Neuronal stem cell (in vitro differentiated cells): Measurements from ENCODE around the gene IGFBP2.

Source experiments
- DNase-seq: peaks from one replicate; pipeline ENCODE4 v3.0.0-alpha.2; 2013; ENCODE audit warnings: low spot score
- H2AFZ ChIP-seq: one replicate; pipeline ENCODE4 v1.6.1; 2013; ENCODE audit warnings: mild to moderate bottlenecking, low read length, inconsistent platforms
- H2AK5ac ChIP-seq: 2 replicates; pipeline ENCODE4 v1.6.1; 2013; ENCODE audit warnings: low read depth, mild to moderate bottlenecking, inconsistent platforms, low read length, moderate library complexity, mixed read lengths
- H2BK120ac ChIP-seq: 2 replicates; pipeline ENCODE4 v1.6.1; 2013; ENCODE audit warnings: low read depth, mild to moderate bottlenecking, inconsistent platforms, low read length, moderate library complexity, mixed read lengths
- H2BK12ac ChIP-seq: one replicate; pipeline ENCODE4 v1.6.1; 2013; ENCODE audit warnings: low read length, inconsistent platforms
- H2BK15ac ChIP-seq: 2 replicates; pipeline ENCODE4 v1.6.1; 2013; ENCODE audit warnings: mild to moderate bottlenecking, low read length, inconsistent platforms, mixed read lengths
- H2BK5ac ChIP-seq: one replicate; pipeline ENCODE4 v1.6.1; 2013; ENCODE audit warnings: inconsistent platforms, mild to moderate bottlenecking, low read length, moderate library complexity
- H3K14ac ChIP-seq: one replicate; pipeline ENCODE4 v1.6.1; 2013; ENCODE audit warnings: low read length, inconsistent platforms
- H3K18ac ChIP-seq: 2 replicates; pipeline ENCODE4 v1.6.1; 2013; ENCODE audit warnings: low read length, inconsistent platforms
- H3K23ac ChIP-seq: 2 replicates; pipeline ENCODE4 v1.6.1; 2013; ENCODE audit warnings: low read depth, mild to moderate bottlenecking, mixed read lengths, low read length, inconsistent platforms; ENCODE audit not compliant: poor library complexity
- H3K27ac ChIP-seq: replicated peaks from 3 replicates; pipeline ENCODE4 v1.5.1; 2013; ENCODE audit warnings: low read length, inconsistent platforms
- H3K27me3 ChIP-seq, 3 experiments: 2 replicates each; pipeline ENCODE4 v1.6.1; 2013; ENCODE audit warnings: low read length in 3 of 3, mild to moderate bottlenecking in 2 of 3, inconsistent platforms in 1 of 3, low read depth in 1 of 3, mixed read lengths in 1 of 3, moderate library complexity in 1 of 3; ENCODE audit not compliant: control insufficient read depth in 3 of 3, insufficient read depth in 3 of 3
- H3K36me3 ChIP-seq, 2 donors: replicated peaks in 1 of 2; 2 replicates each; pipeline ENCODE4 v1.6.1; 2013; ENCODE audit warnings: low read length in 2 of 2; ENCODE audit not compliant: control insufficient read depth in 2 of 2, insufficient read depth in 2 of 2
- H3K4ac ChIP-seq: 2 replicates; pipeline ENCODE4 v1.6.1; 2013; ENCODE audit warnings: inconsistent platforms, mild to moderate bottlenecking, low read length, moderate library complexity
- H3K4me1 ChIP-seq, 2 donors: 1 replicate in 1 of 2; 2 replicates in 1 of 2; pipeline ENCODE4 v1.6.1; 2013; ENCODE audit warnings: low read length in 2 of 2, low read depth in 1 of 2; ENCODE audit not compliant: control insufficient read depth in 2 of 2, insufficient read depth in 1 of 2
- H3K4me2 ChIP-seq: one replicate; pipeline ENCODE4 v1.6.1; 2013; ENCODE audit warnings: mild to moderate bottlenecking, low read length, inconsistent platforms; ENCODE audit not compliant: insufficient read depth, poor library complexity, severe bottlenecking
- H3K4me3 ChIP-seq, 2 donors: 2 replicates each; pipeline ENCODE4 v1.5.1; 2013; ENCODE audit warnings: low read length in 2 of 2, mild to moderate bottlenecking in 2 of 2, inconsistent platforms in 1 of 2, moderate library complexity in 1 of 2
- H3K79me1 ChIP-seq: one replicate; pipeline ENCODE4 v1.6.1; 2013; ENCODE audit warnings: low read depth, mild to moderate bottlenecking, inconsistent platforms, low read length, moderate library complexity
- H3K9ac ChIP-seq: one replicate; pipeline ENCODE4 v1.6.1; 2013; ENCODE audit warnings: mild to moderate bottlenecking, low read depth, low read length, inconsistent platforms; ENCODE audit not compliant: poor library complexity
- H3K9me3 ChIP-seq, 2 donors: replicated peaks in 1 of 2; 2 replicates each; pipeline versions ENCODE3 to v1.6.1; 2013; ENCODE audit warnings: low read length in 2 of 2, mild to moderate bottlenecking in 2 of 2, inconsistent platforms in 1 of 2, low read depth in 1 of 2, mixed read lengths in 1 of 2, moderate library complexity in 1 of 2; ENCODE audit not compliant: control insufficient read depth in 2 of 2, insufficient read depth in 1 of 2
- H4K8ac ChIP-seq: one replicate; pipeline ENCODE4 v1.6.1; 2013; ENCODE audit warnings: low read depth, mild to moderate bottlenecking, inconsistent platforms, low read length, moderate library complexity
- H4K91ac ChIP-seq: one replicate; pipeline ENCODE4 v1.6.1; 2013; ENCODE audit warnings: low read length, low read depth, mild to moderate bottlenecking, inconsistent platforms; ENCODE audit not compliant: poor library complexity
- WGBS, 2 donors: extraction: QIAGEN DNeasy Blood & Tissue Kit; methylation state at CpG; one replicate each; pipeline ENCODE4 v1.1.7; 2013; ENCODE audit warnings: missing lambda C conversion rate in 2 of 2, mixed read lengths in 1 of 2; ENCODE audit not compliant: insufficient read length in 2 of 2, insufficient replicate concordance in 1 of 2; ENCODE audit errors: extremely low coverage in 2 of 2; 5-methylcytosine and 5-hydroxymethylcytosine counted together

The IGFBP2 gene

GRCh38 chr2:216620786-216621185 lies 12.4 kb upstream of the IGFBP2 start:
- H3K79me1 ChIP-seq: no peaks in the 10 kb centered on the region
- peak overlapping the region in 1 of 2 donors; percentile 7 for H3K4me3 ChIP-seq
- H4K91ac ChIP-seq: no peak overlapping the region
- H2AFZ ChIP-seq: peak overlapping the region; percentile 92
- H3K4me1 ChIP-seq: peaks cover 18 to 27% of the 10 kb centered on the region in 2 donors
- no peak for DNase-seq
- H3K23ac ChIP-seq: no peak overlapping the region
- H3K9ac ChIP-seq: no peak overlapping the region
- H2BK12ac ChIP-seq: no peak overlapping the region
- H3K27ac ChIP-seq: no peak overlapping the region
- H3K4me2 ChIP-seq: no peak overlapping the region
- no peak overlapping the region for H2BK5ac ChIP-seq
- H3K36me3 ChIP-seq: no peaks in the 10 kb centered on the region
- H4K8ac ChIP-seq: no peak overlapping the region
- H3K9me3 ChIP-seq: peaks cover 0 to 7% of the 10 kb centered on the region in 2 donors
- no peak overlapping the region for H2BK120ac ChIP-seq
- H2AK5ac ChIP-seq: no peak overlapping the region
- H3K18ac ChIP-seq: no peak overlapping the region
- H3K4ac ChIP-seq: no peak overlapping the region
- no peak overlapping the region for H2BK15ac ChIP-seq
- H3K14ac ChIP-seq: no peak overlapping the region
- H3K27me3 ChIP-seq: no peaks in the 10 kb centered on the region
- WGBS, 2 donors: no CpG with 5 or more reads among the region's 12 CpGs

- H2BK15ac ChIP-seq: no peak overlapping the region
- no peak overlapping the region for H2AK5ac ChIP-seq
- no peak overlapping the region for H3K9ac ChIP-seq
- no peak overlapping the region for H3K4me3 ChIP-seq
- H2BK5ac ChIP-seq: no peak overlapping the region
- H3K27me3 ChIP-seq: no peaks in the 10 kb centered on the region
- no peak overlapping the region for H3K4ac ChIP-seq
- H2BK120ac ChIP-seq: no peak overlapping the region
- H3K4me1 ChIP-seq: peaks cover 18 to 27% of the 10 kb centered on the region in 2 donors
- no peak overlapping the region for H4K8ac ChIP-seq
- H3K4me2 ChIP-seq: no peak overlapping the region
- H3K14ac ChIP-seq: no peak overlapping the region
- H2BK12ac ChIP-seq: no peak overlapping the region
- H3K23ac ChIP-seq: no peak overlapping the region
- no peaks in the 10 kb centered on the region for H3K79me1 ChIP-seq
- WGBS, 2 donors: no CpG with 5 or more reads among the region's 4 CpGs
- no peak overlapping the region for H3K27ac ChIP-seq
- H4K91ac ChIP-seq: no peak overlapping the region
- no peaks in the 10 kb centered on the region for H3K36me3 ChIP-seq
- DNase-seq: no peak
- H2AFZ ChIP-seq: peak overlapping the region; percentile 92
- no peak overlapping the region for H3K18ac ChIP-seq
- peaks cover 0 to 7% of the 10 kb centered on the region in 2 donors for H3K9me3 ChIP-seq
Observed at GRCh38 chr2:216621292-216621691, 11.9 kb upstream of the IGFBP2 start.

- no peaks in the 10 kb centered on the region for H3K27me3 ChIP-seq
- no peaks in the 10 kb centered on the region for H3K79me1 ChIP-seq
- no peak overlapping the region for H2BK15ac ChIP-seq
- H2AFZ ChIP-seq: no peak overlapping the region
- no peak overlapping the region for H3K14ac ChIP-seq
- H3K18ac ChIP-seq: no peak overlapping the region
- no peak overlapping the region for H4K91ac ChIP-seq
- H3K9ac ChIP-seq: no peak overlapping the region
- no peak overlapping the region for H3K27ac ChIP-seq
- H3K23ac ChIP-seq: no peak overlapping the region
- no peak overlapping the region for H3K4me2 ChIP-seq
- H3K4me3 ChIP-seq: no peak overlapping the region
- no peak for DNase-seq
- no peak overlapping the region for H2AK5ac ChIP-seq
- H2BK120ac ChIP-seq: no peak overlapping the region
- no peak overlapping the region for H3K4ac ChIP-seq
- H3K4me1 ChIP-seq: peaks cover 18 to 27% of the 10 kb centered on the region in 2 donors
- H3K36me3 ChIP-seq: no peaks in the 10 kb centered on the region
- H3K9me3 ChIP-seq: peaks cover 0 to 7% of the 10 kb centered on the region in 2 donors
- no CpG with 5 or more reads among the region's 4 CpGs for WGBS, 2 donors
- no peak overlapping the region for H4K8ac ChIP-seq
- no peak overlapping the region for H2BK5ac ChIP-seq
- H2BK12ac ChIP-seq: no peak overlapping the region
Observed at GRCh38 chr2:216622526-216622925, 10.7 kb upstream of the IGFBP2 start.

GRCh38 chr2:216624251-216624650 lies 9.0 kb upstream of the IGFBP2 start:
- WGBS, 2 donors: no CpG with 5 or more reads among the region's 2 CpGs
- H3K23ac ChIP-seq: no peak overlapping the region
- no peaks in the 10 kb centered on the region for H3K79me1 ChIP-seq
- H4K91ac ChIP-seq: no peak overlapping the region
- no peaks in the 10 kb centered on the region for H3K27me3 ChIP-seq
- H2AFZ ChIP-seq: no peak overlapping the region
- no peak for DNase-seq
- no peak overlapping the region for H3K4ac ChIP-seq
- no peak overlapping the region for H3K18ac ChIP-seq
- no peak overlapping the region for H3K9ac ChIP-seq
- no peaks in the 10 kb centered on the region for H3K36me3 ChIP-seq
- H2BK5ac ChIP-seq: no peak overlapping the region
- H3K27ac ChIP-seq: no peak overlapping the region
- peaks cover 13 to 22% of the 10 kb centered on the region in 2 donors for H3K4me1 ChIP-seq
- H4K8ac ChIP-seq: no peak overlapping the region
- H3K14ac ChIP-seq: no peak overlapping the region
- no peak overlapping the region for H3K4me2 ChIP-seq
- H2BK120ac ChIP-seq: no peak overlapping the region
- no peak overlapping the region for H3K4me3 ChIP-seq
- no peak overlapping the region for H2BK12ac ChIP-seq
- no peak overlapping the region for H2BK15ac ChIP-seq
- no peak overlapping the region for H2AK5ac ChIP-seq
- peaks cover 0 to 10% of the 10 kb centered on the region in 2 donors for H3K9me3 ChIP-seq
